Middle frontal gyrus (tissue), 1 donor: ENCODE data around the gene LTBP4.
"Not testable (repeated sequence)": the region's sequence is repeated elsewhere in the genome, so short reads cannot be mapped to it uniquely, and the experiment has no call there.

Source experiments
- DNase-seq: peaks from one replicate; pipeline ENCODE4 v3.0.0-alpha.2; 2015; ENCODE audit warnings: low spot score; ENCODE audit errors: extremely low spot score

The LTBP4 gene

GRCh38 chr19:40611900-40612698 is 10.9 kb downstream of the LTBP4 start:
- DNase-seq: no peak

DNA sequence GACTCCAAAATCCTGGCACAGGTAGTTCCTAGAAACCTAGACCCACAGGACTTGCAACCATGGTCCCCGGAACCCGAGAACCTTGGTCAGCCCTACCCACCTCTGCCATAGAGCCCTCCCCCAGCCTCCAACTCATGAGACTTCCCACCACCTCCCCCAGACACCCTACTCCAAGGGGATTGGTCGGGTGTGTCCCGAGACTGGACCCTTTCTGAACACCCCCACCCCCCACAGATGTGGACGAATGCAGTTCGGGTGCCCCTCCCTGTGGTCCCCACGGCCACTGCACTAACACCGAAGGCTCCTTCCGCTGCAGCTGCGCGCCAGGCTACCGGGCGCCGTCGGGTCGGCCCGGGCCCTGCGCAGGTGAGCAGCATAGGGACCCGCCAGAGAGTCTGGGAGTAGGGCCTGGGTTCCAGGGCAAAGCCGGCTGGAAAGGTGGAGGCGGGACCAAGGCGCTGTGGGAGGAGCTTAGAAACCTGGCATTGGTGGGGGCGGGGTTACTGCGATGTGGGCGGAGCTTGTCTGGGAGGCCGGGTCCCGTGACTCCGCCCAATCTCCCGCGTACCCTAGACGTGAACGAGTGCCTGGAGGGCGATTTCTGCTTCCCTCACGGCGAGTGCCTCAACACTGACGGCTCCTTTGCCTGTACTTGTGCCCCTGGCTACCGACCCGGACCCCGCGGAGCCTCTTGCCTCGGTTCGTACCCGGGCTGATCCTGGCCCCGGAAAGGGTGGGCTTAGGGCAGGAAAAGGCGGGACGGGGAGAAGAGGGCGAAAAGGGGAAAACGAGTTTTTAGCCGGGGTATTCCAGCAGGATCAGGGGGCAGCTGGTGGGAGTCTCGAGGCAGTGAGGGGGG is 11.9 kb downstream of the LTBP4 start:
- no peak for DNase-seq

GRCh38 chr19:40613690-40614621 is 12.8 kb downstream of the LTBP4 start:
- no peak for DNase-seq

DNA sequence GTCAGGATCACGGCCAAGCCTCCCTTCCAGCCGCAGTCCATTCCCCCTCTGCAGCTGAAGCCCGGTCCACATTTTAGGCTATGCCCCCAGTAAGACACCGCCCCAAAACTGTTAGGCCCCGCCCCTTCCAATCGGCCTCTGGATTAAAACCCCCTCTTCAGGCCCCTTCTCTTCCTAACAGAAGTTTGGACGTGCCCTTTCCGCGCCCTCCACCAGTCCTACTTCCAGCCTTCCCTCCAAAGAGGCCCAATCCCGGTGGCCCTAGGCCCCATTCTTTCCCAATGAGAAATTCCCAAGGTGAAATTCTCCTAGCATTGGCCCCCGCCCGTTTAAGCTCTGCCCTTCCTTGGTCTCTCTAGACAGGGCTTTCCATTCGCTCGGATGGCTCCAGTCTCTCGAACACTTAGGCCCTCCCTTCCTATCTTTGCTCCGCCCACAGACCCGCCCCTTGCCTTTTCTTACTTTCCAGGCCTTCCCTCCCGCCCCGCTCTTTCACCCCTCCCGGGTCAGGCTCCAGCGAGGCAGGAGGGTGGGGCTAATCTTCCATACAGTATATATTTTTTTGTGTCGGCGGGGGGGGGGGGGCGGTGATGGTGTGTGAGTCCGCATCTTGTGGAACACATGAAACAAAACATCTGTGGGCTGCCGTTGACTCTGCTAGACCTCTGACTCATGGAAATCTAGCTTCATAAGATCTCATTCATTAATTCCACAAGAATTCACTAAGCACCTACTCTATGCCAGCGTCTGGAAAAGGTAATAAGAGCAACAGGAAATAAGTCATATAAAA is 13.6 kb downstream of the LTBP4 start:
- DNase-seq: no peak

DNA sequence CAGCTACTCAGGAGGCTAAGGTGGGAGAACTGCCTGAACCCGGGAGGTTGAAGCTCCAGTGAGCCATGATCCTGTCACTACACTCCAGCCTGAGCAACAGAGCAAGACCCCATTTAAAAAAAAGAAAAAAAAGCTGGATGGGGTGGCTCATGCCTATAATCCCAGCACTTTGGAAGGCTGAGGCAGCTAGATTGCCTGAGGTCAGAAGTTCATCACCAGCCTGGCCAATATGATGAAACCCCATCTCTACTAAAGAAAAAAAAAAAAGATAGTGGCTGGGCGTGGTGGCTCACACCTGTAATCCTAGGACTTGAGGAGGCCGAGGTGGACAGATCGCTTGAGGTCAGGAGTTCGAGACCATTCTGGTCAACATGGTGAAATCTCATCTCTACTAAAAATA is 15.0 kb downstream of the LTBP4 start:
- DNase-seq: no peak

GRCh38 chr19:40616941-40617340 is 15.8 kb downstream of the LTBP4 start:
- DNase-seq: no peak

- no peak for DNase-seq
Measured at GRCh38 chr19:40617961-40618360, 16.8 kb downstream of the LTBP4 start.

DNA sequence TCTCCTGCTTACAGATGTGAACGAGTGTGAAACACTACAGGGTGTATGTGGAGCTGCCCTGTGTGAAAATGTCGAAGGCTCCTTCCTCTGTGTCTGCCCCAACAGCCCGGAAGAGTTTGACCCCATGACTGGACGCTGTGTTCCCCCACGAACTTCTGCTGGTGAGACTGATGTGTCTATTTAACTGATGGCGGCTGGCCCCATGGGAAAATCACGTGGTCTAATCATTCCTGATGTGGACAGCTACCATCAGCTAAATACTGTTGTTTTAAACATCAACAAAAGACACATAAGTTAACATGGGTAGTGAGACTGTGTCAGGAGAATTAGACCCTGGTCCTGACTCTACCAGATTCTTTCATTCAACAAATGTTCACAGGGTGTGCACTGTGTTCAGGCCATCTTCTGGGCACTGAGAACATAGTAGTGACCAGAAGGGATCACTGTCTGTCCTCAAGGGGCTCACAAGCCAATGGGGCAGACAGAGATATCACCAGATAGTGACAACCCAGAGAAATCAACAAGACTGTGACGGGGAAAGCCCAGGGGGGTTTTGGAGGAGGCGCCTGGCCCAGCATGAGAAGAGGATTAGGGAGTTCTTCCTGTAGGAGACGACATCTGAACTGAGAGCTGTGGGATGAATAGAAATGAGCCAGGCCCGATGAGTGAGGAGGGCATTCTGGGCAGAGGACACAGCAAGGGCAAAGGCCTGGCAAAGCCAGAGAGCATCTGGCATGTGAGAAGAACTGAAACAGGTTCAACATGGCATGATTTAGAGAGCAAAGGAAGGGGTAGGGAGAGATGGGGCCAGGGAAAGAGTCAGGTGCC is 18.4 kb downstream of the LTBP4 start:
- DNase-seq: no peak

DNA sequence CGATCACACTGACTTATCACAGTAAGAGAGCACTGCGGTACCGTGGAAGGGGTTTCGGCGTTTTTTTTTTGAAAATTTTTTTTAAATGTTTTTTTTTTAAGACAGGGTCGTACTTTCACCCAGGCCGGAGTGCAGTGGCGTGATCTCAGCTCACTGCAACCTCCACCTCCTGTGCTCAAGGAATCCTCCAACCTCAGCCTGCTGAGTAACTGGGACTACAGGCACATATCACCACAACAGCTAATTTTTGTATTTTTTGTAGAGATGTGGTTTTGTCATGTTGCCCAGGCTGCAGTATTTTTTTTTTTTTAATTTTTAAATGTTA is 19.0 kb downstream of the LTBP4 start:
- DNase-seq: no peak

GRCh38 chr19:40621283-40621682 is 20.1 kb downstream of the LTBP4 start:
- no peak for DNase-seq

- no peak for DNase-seq
Measured at GRCh38 chr19:40621966-40622772, 21.0 kb downstream of the LTBP4 start.

DNA sequence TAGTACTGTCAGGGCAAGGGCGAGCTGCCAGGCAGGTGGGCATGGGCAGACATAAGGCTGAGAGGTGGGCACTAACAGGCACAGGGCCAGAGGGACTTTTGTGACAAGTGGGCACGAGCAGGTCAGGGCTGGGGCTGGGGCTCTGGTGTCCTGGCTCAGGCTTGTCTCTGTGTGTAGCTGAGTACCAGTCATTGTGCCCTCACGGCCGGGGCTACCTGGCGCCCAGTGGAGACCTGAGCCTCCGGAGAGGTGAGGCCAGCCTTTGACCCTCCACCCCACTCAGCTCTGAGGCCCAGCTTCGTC is 21.6 kb downstream of the LTBP4 start:
- no peak for DNase-seq

- no peak for DNase-seq
Measured at GRCh38 chr19:40623403-40624251, 22.5 kb downstream of the LTBP4 start.

- not testable (repeated sequence) for DNase-seq
Measured at GRCh38 chr19:40624369-40625153, 23.4 kb downstream of the LTBP4 start.

DNA sequence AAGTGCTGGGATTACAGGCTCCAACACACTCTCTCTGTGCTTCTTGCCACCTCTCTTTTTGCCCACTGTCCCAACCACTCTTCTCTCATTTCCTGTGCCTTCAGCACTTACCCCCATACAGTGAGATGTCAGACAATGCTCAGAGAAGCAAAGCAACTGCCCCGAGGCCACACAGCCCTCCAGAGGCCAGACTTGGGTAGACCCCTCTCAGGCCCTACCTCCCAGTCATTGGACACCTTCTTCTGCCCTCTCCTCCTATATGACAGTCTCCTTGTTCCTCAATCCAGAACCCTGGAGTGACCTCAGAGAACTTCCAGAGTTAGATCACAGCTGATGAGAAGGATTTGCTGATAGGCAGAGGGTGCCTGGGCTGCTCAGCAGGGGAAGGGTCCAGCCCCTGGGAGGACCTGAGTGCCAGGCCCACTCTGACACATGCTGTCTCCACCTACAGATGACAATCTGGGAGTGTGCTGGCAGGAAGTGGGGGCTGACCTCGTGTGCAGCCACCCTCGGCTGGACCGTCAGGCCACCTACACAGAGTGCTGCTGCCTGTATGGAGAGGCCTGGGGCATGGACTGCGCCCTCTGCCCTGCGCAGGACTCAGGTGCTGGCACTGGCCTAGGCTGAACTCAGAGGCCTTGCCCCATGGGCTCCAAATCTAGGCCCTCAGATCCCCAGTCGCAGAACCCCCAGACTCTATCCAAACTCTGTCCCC is 24.4 kb downstream of the LTBP4 start:
- no peak for DNase-seq

GRCh38 chr19:40626918-40627317 is 25.7 kb downstream of the LTBP4 start:
- no peak for DNase-seq
